GM12892 (cell line): ENCODE data around the gene PLEKHM3.

Experiments
- DNase-seq: peaks from one replicate; pipeline ENCODE4 v3.0.0; 2011; ENCODE audit not compliant: insufficient read length
- FAIRE-seq: peaks from 2 replicates; lab custom pipeline; 2011; peaks lifted over from hg19 to GRCh38; lab: Jason Lieb, UNC
- POLR2A ChIP-seq: IDR thresholded peaks from 2 replicates; pipeline ENCODE4 v1.6.1; 2011; ENCODE audit warnings: low read depth, low read length, control low read depth
- POLR2AphosphoS5 ChIP-seq: IDR thresholded peaks from 2 replicates; pipeline ENCODE4 v1.6.1; 2011; ENCODE audit warnings: low read depth, low read length, control low read depth
- TAF1 ChIP-seq: IDR thresholded peaks from 2 replicates; pipeline ENCODE4 v1.6.1; 2011; ENCODE audit warnings: low read depth, mild to moderate bottlenecking, control low read depth, low read length, borderline replicate concordance

PLEKHM3 gene

GRCh38 chr2:207833251-207833751, 192.0 kb downstream of the PLEKHM3 start:
- FAIRE-seq (peak; percentile 81), DNase-seq (peak; percentile 26)
- TF ChIP-seq POLR2AphosphoS5, result no peak

DNA sequence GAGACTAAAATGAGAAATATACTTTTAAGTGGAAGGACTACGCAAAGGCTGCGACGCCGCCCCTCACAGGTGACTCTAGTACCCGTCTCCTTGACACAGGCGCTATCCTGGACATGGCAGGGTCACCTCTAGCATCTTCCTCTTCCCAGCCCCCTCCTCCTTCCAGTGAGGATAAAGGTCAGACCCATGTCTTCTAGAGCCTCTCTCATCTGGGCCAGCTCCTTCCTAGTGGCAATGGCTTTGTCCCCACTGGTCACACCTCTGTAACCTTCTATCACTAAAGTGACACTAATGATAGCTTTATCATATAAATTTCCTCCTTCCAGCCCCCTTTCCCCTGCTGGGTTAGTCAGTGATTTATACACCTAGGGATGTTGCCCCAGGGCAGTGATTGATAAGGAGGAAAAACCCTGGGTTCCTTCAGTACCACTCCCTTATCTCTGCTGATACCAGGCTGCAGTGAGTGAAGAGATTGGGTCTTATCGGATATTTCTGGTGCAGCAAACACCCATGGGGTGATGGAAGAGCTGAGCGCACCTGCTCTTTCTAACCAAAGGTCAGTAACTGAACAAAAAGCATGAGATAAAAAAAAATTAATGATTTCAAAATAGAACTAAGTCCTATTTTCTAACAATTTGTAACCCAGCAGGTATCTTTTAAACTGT, 193.6 kb downstream of the PLEKHM3 start:
- FAIRE-seq (no peak), DNase-seq (no peak)
- TF ChIP-seq POLR2A, result no peak
- no peak for TF ChIP-seq TAF1
- TF ChIP-seq POLR2AphosphoS5, result no peak

DNA sequence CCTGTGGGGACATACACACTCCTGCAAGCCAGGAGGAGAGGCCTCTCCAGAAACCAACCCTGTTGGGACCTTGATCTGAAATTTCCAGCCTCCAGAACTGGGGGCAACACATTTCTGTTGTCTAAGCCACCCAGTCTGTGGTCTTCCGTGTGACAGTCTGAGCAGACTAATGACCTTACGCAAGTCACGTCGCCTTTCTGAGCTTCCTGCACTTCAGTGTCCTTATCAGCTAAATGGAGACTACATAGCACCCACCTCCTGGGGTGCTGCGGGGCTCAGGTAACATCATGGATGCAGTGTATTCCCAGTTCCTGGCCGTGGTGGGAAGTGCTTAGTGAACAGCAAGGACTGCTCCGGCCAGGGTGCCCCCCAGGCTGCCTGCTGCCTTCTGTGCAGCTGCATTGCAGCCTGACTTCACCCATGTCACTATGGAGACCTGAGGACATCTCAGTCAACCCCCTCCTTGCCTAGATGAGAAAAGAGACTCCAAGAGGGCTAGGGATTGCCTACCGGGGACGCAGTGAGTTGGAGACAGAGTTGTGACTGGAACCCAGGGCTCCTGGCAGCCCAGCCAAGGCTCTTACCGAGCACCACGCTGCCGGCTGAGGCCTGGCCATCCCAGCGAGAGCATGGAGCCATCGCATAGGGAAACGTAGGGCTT, 194.4 kb downstream of the PLEKHM3 start:
- DNase-seq, result no peak
- TF ChIP-seq POLR2A (no peak), POLR2AphosphoS5 (no peak), TAF1 (no peak)
- FAIRE-seq, result no peak

- TF ChIP-seq TAF1 (no peak), POLR2A (no peak), POLR2AphosphoS5 (no peak)
- FAIRE-seq (no peak), DNase-seq (no peak)
These were observed 196.8 kb downstream of the PLEKHM3 start for GRCh38 chr2:207828361-207829057.

DNA sequence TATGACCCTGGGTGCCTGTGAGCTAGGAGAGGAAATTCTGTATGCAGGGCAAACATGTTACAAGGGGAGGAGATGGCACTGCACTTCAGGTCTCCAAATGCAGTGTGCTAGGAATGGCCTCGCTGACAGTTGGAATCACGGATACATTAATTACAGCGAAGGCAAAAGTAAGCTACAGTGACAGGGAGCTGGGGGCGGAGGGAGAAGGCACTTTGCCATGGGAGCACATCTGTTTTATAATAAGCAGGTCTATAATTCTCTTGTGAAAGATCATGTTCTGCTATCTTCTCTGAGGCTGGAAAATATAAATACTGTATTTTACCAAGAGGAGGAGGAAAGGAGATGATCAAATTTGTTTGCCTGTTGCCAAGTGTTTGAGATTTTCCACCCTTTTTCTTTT, 199.3 kb downstream of the PLEKHM3 start:
- FAIRE-seq (no peak), DNase-seq (no peak)
- TF ChIP-seq POLR2AphosphoS5 (no peak), POLR2A (no peak), TAF1 (no peak)

DNA sequence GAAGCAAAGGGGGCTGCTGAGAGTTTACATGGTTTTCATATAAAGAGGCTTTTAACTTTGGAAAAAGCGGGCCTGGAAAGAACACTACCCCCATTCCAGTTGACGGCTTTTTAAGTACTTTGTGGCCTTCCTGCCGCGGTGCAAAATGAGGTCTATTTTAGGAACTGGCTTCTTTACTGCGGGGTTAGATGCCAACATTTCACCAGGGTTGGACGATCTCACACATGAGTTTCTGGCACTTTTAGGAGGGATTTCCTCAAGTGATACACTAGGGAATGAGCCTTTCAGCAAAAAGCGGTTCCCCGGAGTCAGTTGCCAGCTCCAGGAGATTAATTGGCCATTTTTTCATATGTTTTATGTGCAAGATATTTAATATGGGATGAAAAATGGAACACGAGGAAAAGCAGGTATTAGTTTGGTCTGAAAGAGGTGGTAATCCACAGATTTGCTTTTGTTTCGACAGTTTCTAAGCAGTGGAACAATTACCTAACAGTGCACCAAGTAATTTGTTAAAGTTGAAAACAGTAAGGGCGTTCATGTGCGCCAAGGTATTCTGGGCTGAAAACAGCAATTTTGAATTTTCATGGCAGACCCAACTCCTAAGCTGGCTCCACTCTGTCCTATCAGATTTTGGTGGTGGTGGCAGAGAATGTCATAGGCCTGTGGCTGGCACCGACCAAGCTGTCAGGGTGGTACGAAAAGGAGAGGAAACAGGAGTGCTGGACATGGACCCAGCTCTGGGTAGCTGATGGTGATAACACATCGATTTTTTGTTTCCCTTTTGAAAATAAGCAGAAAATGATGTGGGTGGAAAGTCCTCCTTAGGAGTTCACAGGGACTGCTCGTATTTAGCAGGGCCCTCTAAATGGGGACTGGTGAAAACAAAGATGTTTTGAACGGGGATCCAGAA, 200.0 kb downstream of the PLEKHM3 start:
- no peak for FAIRE-seq
- TF ChIP-seq POLR2A (no peak), POLR2AphosphoS5 (no peak), TAF1 (no peak)
- DNase-seq, result no peak

GRCh38 chr2:207823865-207824264, 201.5 kb downstream of the PLEKHM3 start:
- FAIRE-seq, result no peak
- TF ChIP-seq TAF1, result no peak
- TF ChIP-seq POLR2AphosphoS5, result no peak
- no peak for TF ChIP-seq POLR2A
- no peak for DNase-seq

DNA sequence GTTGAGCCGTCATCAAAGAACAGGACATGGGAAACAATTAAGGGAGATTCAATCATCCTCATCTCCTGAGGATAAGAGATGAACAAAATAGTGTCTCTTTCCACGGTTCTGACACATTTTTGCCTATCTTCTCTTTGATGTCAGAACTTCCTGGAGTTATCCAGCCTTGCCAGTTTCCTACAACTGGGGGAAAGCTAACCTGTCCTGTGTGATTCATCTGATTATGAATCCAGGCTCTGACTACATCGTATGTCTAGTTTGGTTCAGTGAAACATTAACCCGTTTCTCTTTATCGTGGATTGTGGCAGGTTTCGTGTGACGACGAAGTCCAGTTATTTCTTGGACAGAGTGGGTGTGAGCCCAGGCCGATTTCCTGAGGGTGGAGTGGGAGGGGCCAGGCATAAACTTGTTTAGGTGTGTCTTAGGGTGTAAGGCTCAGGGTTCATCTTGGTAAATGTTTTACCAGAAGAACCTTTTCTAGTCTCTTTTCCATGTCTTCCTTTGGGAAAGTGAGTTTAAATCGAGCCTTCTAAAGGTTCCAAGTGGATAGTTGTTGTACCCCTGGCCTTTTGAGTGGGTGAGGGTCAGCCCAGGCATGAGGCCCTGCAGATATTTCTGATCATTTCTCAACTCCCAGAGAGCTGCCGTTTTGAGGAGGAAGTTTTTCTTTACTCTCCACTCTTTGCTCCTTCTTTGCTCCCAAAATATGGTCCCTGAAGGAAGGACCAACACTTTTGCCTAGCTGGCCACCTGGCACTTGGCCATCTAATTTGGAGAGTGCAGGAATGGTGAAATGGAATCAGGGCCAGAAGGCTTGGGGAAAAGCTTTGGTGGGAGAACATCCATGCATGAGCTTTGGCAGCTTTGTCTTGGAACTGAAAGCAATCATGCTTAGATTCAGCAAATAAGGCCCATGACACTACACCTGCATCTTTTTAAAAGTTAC, 205.2 kb downstream of the PLEKHM3 start:
- TF ChIP-seq POLR2A, result no peak
- no peak for TF ChIP-seq POLR2AphosphoS5
- no peak for TF ChIP-seq TAF1
- FAIRE-seq, result no peak
- no peak for DNase-seq

DNA sequence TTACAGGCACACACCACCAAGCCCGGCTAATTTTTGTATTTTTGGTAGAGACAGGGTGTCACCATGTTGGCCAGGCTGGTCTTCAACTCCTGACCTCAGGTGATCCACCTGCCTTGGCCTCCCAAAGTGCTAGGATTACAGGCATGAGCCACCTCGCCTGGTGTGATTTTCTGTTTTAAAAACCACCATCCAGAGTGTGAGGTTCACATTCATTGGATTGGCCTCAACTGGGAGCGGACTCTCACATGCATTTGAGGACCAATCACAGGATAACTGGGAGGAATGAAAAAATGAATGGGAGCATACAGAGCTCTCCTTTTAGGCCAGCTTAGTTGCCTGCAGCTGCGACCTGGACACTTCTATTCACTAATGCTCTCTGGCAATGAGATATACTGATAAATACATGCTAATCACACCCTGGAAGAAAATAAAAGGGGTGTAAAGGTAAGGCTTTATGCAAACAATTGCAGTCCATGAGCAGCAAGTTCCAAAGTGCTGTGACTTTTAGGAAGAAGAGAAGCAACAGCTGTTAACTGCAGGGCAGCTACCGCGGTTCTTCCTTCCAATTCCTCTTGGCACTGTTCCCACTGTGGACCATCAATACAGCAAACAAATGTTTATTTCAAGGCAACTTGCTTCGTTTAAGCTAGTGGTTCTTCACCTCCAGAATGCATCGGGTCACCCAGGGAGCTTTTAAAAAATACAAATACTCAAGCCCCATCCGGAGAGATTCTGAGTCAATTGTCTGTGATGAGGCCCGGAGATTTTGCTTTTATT, 206.1 kb downstream of the PLEKHM3 start:
- DNase-seq, result no peak
- no peak for FAIRE-seq
- TF ChIP-seq POLR2AphosphoS5, result no peak
- no peak for TF ChIP-seq POLR2A
- no peak for TF ChIP-seq TAF1
